ENCODE results near the gene ACP3. TPM values are rescaled to one million over a fixed set of nuclear protein-coding genes. Genes with fewer than 3 reads are reported as not detected.
"Not testable (repeated sequence)": the region's sequence is repeated elsewhere in the genome, so short reads cannot be mapped to it uniquely, and the experiment has no call there.

Gene ACP3
- total and polyA plus RNA-seq, 11 donors = 0.08 to 6.2 (median 0.69) TPM; not detected in 1

DNA sequence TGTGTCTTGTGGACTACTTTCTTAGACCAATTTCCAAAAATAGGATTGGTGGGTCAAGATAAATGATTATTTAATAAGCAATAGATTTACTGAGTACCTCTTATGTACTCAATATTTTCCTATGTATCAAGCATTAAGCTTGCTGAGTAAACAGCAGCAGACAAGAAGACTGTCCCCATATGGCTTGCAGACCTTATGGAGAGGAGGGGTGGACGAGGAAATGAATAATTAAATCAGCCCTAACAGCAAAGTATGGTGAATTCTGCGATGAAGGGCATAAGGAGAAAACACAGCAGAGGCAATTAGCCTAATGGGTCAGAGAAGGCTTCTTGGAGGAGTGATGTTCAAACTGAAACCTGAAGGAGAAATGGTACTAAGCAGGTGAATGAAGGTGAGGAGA lies 45.1 kb downstream of the ACP3 start:
- Histone ChIP-seq H3K36me3 (peaks cover 0 to 10% (median 0%) of the 10 kb centered on the region in 9 donors), H3K27me3 (no peaks in the 10 kb centered on the region), H3K27ac (no peak overlapping the region), H3K4me1 (no peaks in the 10 kb centered on the region), H3K4me3 (no peak overlapping the region), H3K9me3 (no peaks in the 10 kb centered on the region)
- WGBS, 4 donors = 82 to 94% (median 89%) methylated on average over 2 of the region's 2 CpGs
- ATAC-seq (no peak), DNase-seq (no peak)
- no peak for TF ChIP-seq CTCF (IDR thresholded peaks at IDR 0.05)
- no peak for TF ChIP-seq POLR2A (IDR thresholded peaks at IDR 0.05)
- intact Hi-C loops (cut with DNase I) = no loop called here

- intact Hi-C loops (cut with DNase I) = no loop called here
- DNase-seq (no peak), ATAC-seq (no peak)
- TF ChIP-seq CTCF (IDR thresholded peaks at IDR 0.05) (no peak), POLR2A (IDR thresholded peaks at IDR 0.05) (no peak)
- 88 to 94% (median 91%) methylated on average over 2 of the region's 2 CpGs for WGBS, 4 donors
- no peak overlapping the region for H3K27ac ChIP-seq
- H3K36me3 ChIP-seq = peaks cover 0 to 10% (median 0%) of the 10 kb centered on the region in 9 donors
- no peak overlapping the region for H3K4me3 ChIP-seq
- no peaks in the 10 kb centered on the region for H3K9me3 ChIP-seq
- no peaks in the 10 kb centered on the region for H3K27me3 ChIP-seq
- no peaks in the 10 kb centered on the region for H3K4me1 ChIP-seq
These were observed 51.3 kb downstream of the ACP3 start for GRCh38 chr3:132368515-132368914.

DNA sequence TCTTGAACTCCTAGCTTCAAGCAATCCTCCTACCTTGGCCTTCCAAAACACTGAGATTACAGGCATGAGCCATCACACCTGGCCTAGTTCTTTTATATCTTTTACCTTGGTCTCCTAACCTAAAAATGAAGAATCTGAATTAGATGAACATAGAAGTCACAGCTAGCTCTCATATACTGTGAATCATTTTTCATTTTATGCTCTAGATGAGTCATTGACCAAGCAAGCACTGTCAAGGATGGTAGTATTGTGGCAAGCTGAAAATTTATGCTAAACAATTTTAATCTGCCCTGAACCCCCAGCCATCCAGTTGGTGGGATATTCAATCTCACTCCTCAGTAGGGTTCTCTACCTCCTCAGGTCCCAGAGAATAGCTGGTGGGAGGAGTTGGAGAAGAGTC lies 51.8 kb downstream of the ACP3 start:
- intact Hi-C loops (cut with DNase I) = no loop called here

DNA sequence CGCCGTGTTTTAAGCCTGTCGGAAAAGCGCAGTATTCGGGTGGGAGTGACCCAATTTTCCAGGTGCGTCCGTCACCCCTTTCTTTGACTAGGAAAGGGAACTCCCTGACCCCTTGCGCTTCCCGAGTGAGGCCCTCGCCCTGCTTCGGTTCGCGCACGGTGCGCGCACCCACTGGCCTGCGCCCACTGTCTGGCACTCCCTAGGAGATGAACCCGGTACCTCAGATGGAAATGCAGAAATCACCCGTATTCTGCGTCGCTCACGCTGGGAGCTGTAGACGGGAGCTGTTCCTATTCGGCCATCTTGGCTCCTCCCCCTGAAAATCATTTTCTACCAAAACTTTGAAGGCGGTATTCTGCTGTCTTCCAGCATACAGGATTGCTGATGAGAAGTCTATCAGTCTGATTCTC lies 59.7 kb downstream of the ACP3 start:
- H3K27ac ChIP-seq; H3K27me3 ChIP-seq; DNase-seq; intact Hi-C loops (cut with DNase I); H3K4me1 ChIP-seq; H3K36me3 ChIP-seq; ATAC-seq; H3K9me3 ChIP-seq: not testable (repeated sequence)
- H3K4me3 ChIP-seq = peak overlapping the region in 1 of 12 donors; percentile 2
- 89 to 92% (median 90%) methylated on average over 22 to 25 of the region's 25 CpGs for WGBS, 4 donors

More for the DNA sequence above, 51.8 kb downstream of the ACP3 start:
- no peaks in the 10 kb centered on the region for H3K4me1 ChIP-seq
- H3K4me3 ChIP-seq = no peak overlapping the region
- H3K27me3 ChIP-seq = no peaks in the 10 kb centered on the region
- no peak overlapping the region for H3K27ac ChIP-seq
- TF ChIP-seq CTCF (IDR thresholded peaks at IDR 0.05) (no peak), POLR2A (IDR thresholded peaks at IDR 0.05) (no peak)
- H3K9me3 ChIP-seq = no peaks in the 10 kb centered on the region
- peaks cover 0 to 10% (median 0%) of the 10 kb centered on the region in 9 donors for H3K36me3 ChIP-seq
- DNase-seq (no peak), ATAC-seq (no peak)

GRCh38 chr3:132378048-132378762 lies 61.0 kb downstream of the ACP3 start:
- H3K9me3 ChIP-seq = no peaks in the 10 kb centered on the region
- intact Hi-C loops (cut with DNase I) = no loop called here
- WGBS, 4 donors = 71 to 89% (median 84%) methylated on average over 2 of the region's 2 CpGs
- no peak overlapping the region for H3K4me3 ChIP-seq
- H3K36me3 ChIP-seq = no peaks in the 10 kb centered on the region
- DNase-seq = no peak
- H3K27me3 ChIP-seq = peaks cover 0 to 4% (median 0%) of the 10 kb centered on the region in 9 donors
- no peaks in the 10 kb centered on the region for H3K4me1 ChIP-seq
- TF ChIP-seq POLR2A (IDR thresholded peaks at IDR 0.05) (no peak), CTCF (IDR thresholded peaks at IDR 0.05) (no peak)
- no peak overlapping the region for H3K27ac ChIP-seq
- no peak for ATAC-seq
